Endothelial cell of umbilical vein (primary cell): ENCODE measurements around the gene VASN. TPM values are rescaled to one million over a fixed set of nuclear protein-coding genes. Genes with fewer than 3 reads are reported as not detected.

Source experiments
- BruUV-seq: library from RNA; stranded (reverse); fragments of 400-500 nt; replicated peaks from 2 replicates; lab custom pipeline; 2021; lab: Mats Ljungman, UMichigan
- CTCF ChIA-PET: fragments of 300-600, 350-600 bp; sonication (Branson Sonifier 250); formaldehyde crosslinking; loops from one replicate; lab custom pipeline; 2021; ENCODE audit warnings: antibody characterized with exemption, inconsistent platforms; lab: Charles Lee
- POLR2A ChIA-PET: fragments of 300-600, 350-600 bp; sonication (Branson Sonifier 250); formaldehyde crosslinking; loops from one replicate; lab custom pipeline; 2021; ENCODE audit warnings: antibody characterized with exemption, inconsistent platforms; lab: Charles Lee
- DNase-seq: peaks from one replicate; pipeline ENCODE4 v3.0.0-alpha.2; 2011; ENCODE audit warnings: low read depth, low spot score
- FAIRE-seq: peaks from 2 replicates; lab custom pipeline; 2011; peaks lifted over from hg19 to GRCh38; lab: Jason Lieb, UNC
- H2AFZ ChIP-seq: 2 replicates; pipeline ENCODE4 v1.6.0; 2012; ENCODE audit warnings: low read depth, low read length, control low read depth, inconsistent platforms
- H3K27ac ChIP-seq: 2 replicates; pipeline ENCODE4 v1.5.1; 2011; ENCODE audit warnings: low read depth, mild to moderate bottlenecking, control low read depth, low read length, moderate library complexity; ENCODE audit not compliant: insufficient read depth
- H3K27me3 ChIP-seq, 2 experiments: 2 replicates each; pipeline versions ENCODE4 v1.6.0 to v1.6.1; 2011; ENCODE audit warnings: low read length in 2 of 2, mixed read lengths in 1 of 2; ENCODE audit not compliant: control insufficient read depth in 2 of 2, insufficient read depth in 2 of 2
- H3K36me3 ChIP-seq, 2 experiments: 2 replicates in 1 of 2; 3 replicates in 1 of 2; pipeline ENCODE4 v1.5.1; 2011; ENCODE audit warnings: low read length in 2 of 2, mild to moderate bottlenecking in 1 of 2, moderate library complexity in 1 of 2; ENCODE audit not compliant: control insufficient read depth in 2 of 2, insufficient read depth in 2 of 2; ENCODE audit errors: extremely low read depth in 1 of 2
- H3K4me1 ChIP-seq: 3 replicates; pipeline ENCODE4 v1.5.1; 2011; ENCODE audit warnings: mild to moderate bottlenecking, low read length; ENCODE audit not compliant: control insufficient read depth, insufficient read depth; ENCODE audit errors: extremely low read depth
- H3K4me2 ChIP-seq: 2 replicates; pipeline ENCODE4 v1.6.1; 2011; ENCODE audit warnings: low read length, control low read depth, mixed read lengths; ENCODE audit not compliant: insufficient read depth
- H3K4me3 ChIP-seq, 3 experiments: fragments of 200-600 bp in 1 of 3; sonication (generic), shearing (Covaris generic) in 1 of 3; replicated peaks in 1 of 3; 2 replicates each; pipeline ENCODE4 v1.5.1; 2011 to 2016; ENCODE audit warnings: control low read depth in 3 of 3, low read length in 3 of 3, mild to moderate bottlenecking in 2 of 3, inconsistent platforms in 1 of 3, low read depth in 1 of 3, moderate library complexity in 1 of 3; ENCODE audit not compliant: insufficient read depth in 1 of 3
- H3K79me2 ChIP-seq: 2 replicates; pipeline ENCODE4 v1.6.0; 2012; ENCODE audit warnings: low read length, inconsistent platforms; ENCODE audit not compliant: control insufficient read depth, insufficient read depth
- H3K9ac ChIP-seq: replicated peaks from 2 replicates; pipeline ENCODE3; 2011; ENCODE audit warnings: low read length, control low read depth; ENCODE audit not compliant: insufficient read depth; ENCODE audit errors: extremely low read depth
- H3K9me1 ChIP-seq: replicated peaks from 3 replicates; pipeline ENCODE4 v1.6.0; 2011; ENCODE audit warnings: mild to moderate bottlenecking, low read length; ENCODE audit not compliant: control insufficient read depth, insufficient read depth; ENCODE audit errors: extremely low read depth
- H3K9me3 ChIP-seq: replicated peaks from 2 replicates; pipeline ENCODE4 v1.5.1; 2012; ENCODE audit warnings: low read length, inconsistent platforms; ENCODE audit not compliant: control insufficient read depth, insufficient read depth
- H4K20me1 ChIP-seq: replicated peaks from 2 replicates; pipeline ENCODE3; 2011; ENCODE audit warnings: mild to moderate bottlenecking, low read length; ENCODE audit not compliant: control insufficient read depth, insufficient read depth; ENCODE audit errors: extremely low read depth
- CTCF ChIP-seq, 2 donors: IDR thresholded peaks; 1 replicate in 1 of 2; 2 replicates in 1 of 2; pipeline ENCODE4 v1.5.1; 2011; ENCODE audit warnings: low read length in 2 of 2, mild to moderate bottlenecking in 2 of 2, moderate library complexity in 2 of 2, control low read depth in 1 of 2, inconsistent platforms in 1 of 2, low read depth in 1 of 2; ENCODE audit not compliant: insufficient read depth in 1 of 2; ENCODE audit errors: extremely low read depth in 1 of 2
- EZH2 ChIP-seq: IDR thresholded peaks from 2 replicates; pipeline ENCODE4 v1.6.1; 2012; ENCODE audit warnings: borderline replicate concordance, low read depth, mild to moderate bottlenecking, moderate library complexity, low read length, inconsistent platforms; ENCODE audit not compliant: severe bottlenecking
- FOS ChIP-seq: IDR thresholded peaks from 2 replicates; pipeline ENCODE4 v1.6.1; 2011; ENCODE audit warnings: mild to moderate bottlenecking, low read length, moderate library complexity, borderline replicate concordance; ENCODE audit not compliant: insufficient read depth
- GATA2 ChIP-seq: IDR thresholded peaks from 2 replicates; pipeline ENCODE4 v1.7.0; 2011; ENCODE audit warnings: low read depth, mild to moderate bottlenecking, moderate library complexity, mixed read lengths, low read length; ENCODE audit not compliant: insufficient read length, insufficient read depth
- JUN ChIP-seq: IDR thresholded peaks from 2 replicates; pipeline ENCODE4 v1.6.1; 2011; ENCODE audit warnings: borderline replicate concordance, low read depth; ENCODE audit not compliant: insufficient read length, insufficient read depth
- MAX ChIP-seq: IDR thresholded peaks from 2 replicates; pipeline ENCODE4 v1.6.1; 2011; ENCODE audit not compliant: insufficient read depth, insufficient read length
- MYC ChIP-seq: IDR thresholded peaks from one replicate; pipeline ENCODE4 v1.6.1; 2011; ENCODE audit warnings: mild to moderate bottlenecking, low read depth, low read length
- POLR2A ChIP-seq: IDR thresholded peaks from 2 replicates; pipeline ENCODE4 v1.6.1; 2012; ENCODE audit warnings: low read depth, mild to moderate bottlenecking, control low read depth, low read length
- POLR2AphosphoS5 ChIP-seq: IDR thresholded peaks from 2 replicates; pipeline ENCODE4 v1.6.1; 2012; ENCODE audit warnings: low read depth, mild to moderate bottlenecking, control low read depth, low read length, moderate library complexity; ENCODE audit not compliant: insufficient read depth
- dilution Hi-C: fragments of 300-500 bp; cut with MboI; formaldehyde crosslinking; loops from one replicate; pipeline ENCODE4 v1.15.0; 2019; ENCODE audit warnings: low sequenced_read_pairs; ENCODE audit not compliant: extremely low pct_ligation_motif_present
- intact Hi-C: fragments of 100-400 bp; cut with micrococcal nuclease; formaldehyde crosslinking; loops from one replicate; pipeline ENCODE4 v1.10.0; 2022
- polyA plus RNA-seq, 4 experiments: library from polyadenylated mRNA; depleted of rRNA in 3 of 4; stranded (reverse) in 3 of 4; unstranded in 1 of 4; fragments of >200 nt; gene quantifications; 2 replicates each; pipeline versions ENCODE4 v1.2.1 to v1.2.3, GENCODE V29; 2011 to 2012; ENCODE audit warnings: missing spikeins in 1 of 4
- total RNA-seq: library from RNA; stranded (reverse); gene quantifications from 2 replicates; pipeline ENCODE4 v1.2.3, GENCODE V29; 2021

The VASN gene
- total and polyA plus RNA-seq, 2 donors (not counting 3 experiments of a cell fraction or from before 2014, with no cell fraction given), result 0.41 to 0.42 TPM

DNA sequence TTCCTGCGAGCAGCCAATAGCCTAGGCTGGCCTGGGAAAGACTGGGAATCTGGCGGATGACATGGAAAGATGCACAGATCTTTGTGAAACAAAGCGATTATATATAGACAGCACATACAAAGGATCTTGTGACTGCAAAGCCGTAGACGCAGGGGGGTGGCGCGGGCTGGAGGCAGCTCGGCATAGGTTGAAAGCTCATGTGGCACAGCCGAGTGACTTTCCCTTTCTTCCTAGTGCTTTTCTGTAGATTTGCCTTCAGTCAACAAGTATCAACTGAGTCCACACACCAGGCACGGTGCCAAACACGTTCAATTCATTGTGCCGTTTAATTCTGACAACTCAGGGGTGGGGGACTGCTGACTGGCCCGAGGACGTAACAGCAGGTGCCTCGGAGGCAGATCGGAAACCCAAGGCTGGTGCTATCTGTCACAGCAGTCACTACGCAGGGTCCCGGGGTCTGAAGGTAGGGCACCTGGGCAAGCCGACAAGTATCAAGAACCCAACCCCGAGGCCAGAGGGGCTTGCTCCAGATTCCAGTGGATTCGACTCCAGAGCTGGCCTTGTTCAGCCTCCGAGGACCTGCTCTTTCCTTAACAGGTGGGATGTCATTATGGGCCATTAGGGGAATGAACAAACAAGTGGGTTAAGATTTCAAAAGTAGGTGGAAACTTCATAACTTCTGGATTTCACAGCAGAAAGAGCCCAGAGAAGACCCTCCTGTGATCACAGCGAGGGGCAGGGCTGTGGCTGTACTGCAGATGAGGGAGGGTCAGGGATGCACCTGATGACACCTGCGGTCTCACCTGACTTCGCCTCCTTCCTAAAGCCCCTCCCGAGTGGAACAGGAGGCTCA is 26.4 kb upstream of the VASN start:
- Histone ChIP-seq H3K9ac (no peak overlapping the region), H3K4me2 (no peak overlapping the region), H3K79me2 (peaks cover 46% of the 10 kb centered on the region), H4K20me1 (no peaks in the 10 kb centered on the region), H3K9me3 (no peaks in the 10 kb centered on the region), H3K4me3 (no peak overlapping the region), H3K36me3 (peaks cover 0 to 3% of the 10 kb centered on the region in 2 experiments), H2AFZ (no peak overlapping the region), H3K4me1 (no peaks in the 10 kb centered on the region), H3K9me1 (no peaks in the 10 kb centered on the region), H3K27me3 (no peaks in the 10 kb centered on the region), H3K27ac (no peak overlapping the region)
- CTCF ChIA-PET, result interaction anchor here (1.0 to 2.7 kb wide), 3 partner anchors 55 to 91 kb away, joined by 3 to 7 read pairs (median 5); no protein-coding TSS in a partner anchor
- BruUV-seq, result no TSS peak
- DNase-seq (no peak), FAIRE-seq (no peak)
- TF ChIP-seq EZH2 (no peak), MYC (no peak), MAX (no peak), FOS (no peak), POLR2AphosphoS5 (no peak), GATA2 (no peak), CTCF (IDR thresholded peaks at IDR 0.05; ENCODE audit: extremely low read depth in 1 of 2, insufficient read depth in 1 of 2, low read depth in 1 of 2, low read length in 2 of 2) (no peak), POLR2A (no peak), JUN (no peak)
- POLR2A ChIA-PET, result no interaction called here
- dilution Hi-C loops (no loop called here), intact Hi-C loops (no loop called here)
